HUDEP-2 (cell line): ENCODE results near the gene CDC42BPG.

Experiments used
- DNase-seq, 76 experiments: peaks; one replicate each; lab custom pipeline; 2025; ENCODE audit not compliant: unreplicated experiment in 76 of 76; lab: John Stamatoyannopoulos, UW

The CDC42BPG gene

GRCh38 chr11:64880240-64881001, 36.0 kb upstream of the CDC42BPG start:
- no peak for DNase-seq

DNA sequence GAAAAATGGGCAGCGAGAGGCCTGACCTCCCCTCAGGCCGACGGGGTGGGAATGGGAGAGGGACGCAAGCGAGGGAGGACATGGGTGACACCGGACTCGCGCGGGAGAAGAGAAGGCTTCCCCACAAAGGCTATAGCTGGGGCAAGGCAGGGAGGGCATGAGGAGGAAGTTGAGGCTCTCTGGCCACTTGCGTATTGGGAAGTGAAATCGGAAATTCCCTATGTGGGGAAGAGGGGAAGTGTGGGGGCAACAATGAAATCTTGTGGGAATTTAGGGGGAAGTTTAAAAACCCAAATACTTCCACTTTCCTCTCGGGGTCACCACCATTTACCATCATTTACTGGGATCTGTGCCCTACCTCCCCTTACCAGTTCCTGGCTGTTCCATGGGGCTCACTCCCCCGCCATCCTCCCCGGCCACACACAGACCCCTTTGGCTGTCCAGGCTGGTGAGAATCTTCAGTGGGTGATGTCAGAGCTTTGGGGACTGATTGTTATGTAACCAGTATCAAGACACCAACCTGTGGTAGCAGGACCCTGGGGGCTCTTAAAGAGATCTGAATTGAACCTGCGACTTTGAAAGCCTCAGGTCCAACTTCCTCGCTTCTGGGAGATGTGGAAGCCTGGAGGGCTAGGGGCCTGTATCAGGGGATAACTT, 34.9 kb upstream of the CDC42BPG start:
- DNase-seq: no peak

DNA sequence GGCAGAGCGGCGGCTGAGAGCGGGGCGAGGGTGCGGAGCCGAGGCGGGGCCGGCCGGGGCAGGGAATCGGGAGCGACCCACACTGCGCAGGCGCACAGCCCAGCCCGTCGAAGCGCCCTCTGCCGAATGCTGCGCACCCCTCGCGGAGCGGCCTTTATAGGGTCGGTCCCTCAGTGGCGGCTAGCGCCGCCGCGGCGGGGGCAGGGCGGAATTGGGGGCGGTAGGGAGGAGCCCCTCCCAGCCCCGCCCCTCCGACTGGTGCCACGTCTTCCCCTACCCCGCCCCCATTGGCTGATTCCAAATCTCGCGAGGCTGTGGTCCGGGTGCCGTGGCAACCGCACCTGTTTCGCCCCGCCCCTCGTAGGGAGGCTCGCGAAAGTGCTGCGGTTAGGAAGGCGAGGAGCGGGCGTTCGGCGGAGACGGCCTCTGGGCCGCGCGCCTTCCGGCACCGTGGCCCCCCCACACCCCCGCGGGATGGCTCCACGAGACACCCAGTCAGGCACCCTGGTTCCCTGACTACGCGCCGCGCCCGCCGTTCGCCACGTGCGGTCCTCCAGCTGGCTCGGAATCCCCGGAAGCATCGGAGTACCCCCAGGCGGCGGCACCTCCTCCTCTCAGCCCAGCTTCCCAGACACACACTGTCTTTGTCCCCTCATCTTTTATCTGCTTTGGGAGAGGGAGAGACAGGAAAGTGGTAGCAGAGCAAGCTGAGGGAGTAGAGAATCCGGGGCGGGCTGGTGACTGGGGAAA, 34.2 kb upstream of the CDC42BPG start, which contains the start of gene EHD1:
Gene EHD1, minus strand, starts transcription at position 128 of the 750 bp plus-strand sequence. CDS start 157 bp downstream, outside the sequence.
- DNase-seq: peak in 75 of 76 experiments; percentile 58 to 99 (median 98)

DNA sequence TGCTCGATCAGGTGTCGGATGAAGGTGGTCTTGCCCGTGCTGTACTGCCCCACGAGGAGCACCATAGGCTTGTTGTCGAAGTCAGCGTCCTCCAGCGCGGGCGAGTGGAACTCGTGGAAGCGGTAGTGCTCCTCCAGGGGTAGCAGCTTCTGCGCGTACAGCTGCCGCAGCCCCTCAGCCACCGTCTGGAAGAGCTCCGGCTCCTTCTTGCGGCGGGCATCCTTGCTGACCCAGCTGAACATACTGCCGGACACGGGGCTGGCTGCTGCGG, 33.7 kb upstream of the CDC42BPG start:
- DNase-seq: peak in 6 of 76 experiments; percentile 42 to 61 (median 54)

DNA sequence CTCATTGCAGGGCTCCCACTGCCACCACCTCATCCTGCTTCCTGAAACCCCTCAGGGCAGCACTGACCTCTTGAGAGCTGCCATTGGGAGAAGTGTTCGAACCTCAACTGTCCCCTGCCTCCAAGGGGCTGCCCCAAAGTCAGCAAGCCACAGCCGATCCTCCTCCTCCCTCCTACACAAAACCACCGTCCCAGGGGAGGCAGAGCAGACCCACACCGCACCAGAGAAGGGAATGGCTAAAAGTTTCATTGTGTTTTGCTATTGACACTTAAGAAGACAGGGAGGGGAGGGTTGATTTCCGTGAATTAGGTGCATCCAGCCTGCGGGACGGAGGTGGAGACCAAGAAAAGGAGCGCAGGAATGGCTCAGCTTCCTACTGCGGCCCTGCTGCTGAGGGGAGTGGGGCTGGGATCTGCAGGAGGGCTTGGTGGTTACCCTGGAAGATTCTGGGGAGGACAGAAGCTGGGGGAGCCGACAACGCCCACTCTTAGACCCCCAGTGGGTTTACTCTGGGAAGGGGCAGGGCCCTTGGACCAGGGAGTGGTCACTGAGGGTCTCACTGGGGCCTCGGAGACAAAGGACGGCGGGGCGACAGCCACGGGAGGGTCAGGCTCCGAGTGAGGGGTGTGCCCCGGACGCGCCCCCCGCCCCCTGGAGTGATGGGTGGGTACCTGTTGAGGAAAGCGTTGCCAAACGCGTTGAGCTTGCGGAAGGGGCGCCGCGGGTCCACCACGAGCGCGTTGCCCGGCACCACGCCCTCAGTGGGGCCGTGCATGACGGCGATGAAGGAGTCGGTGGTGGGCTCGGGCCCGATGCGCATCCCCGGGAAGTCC, 33.2 kb upstream of the CDC42BPG start:
- DNase-seq: no peak

GRCh38 chr11:64876835-64877341, 32.4 kb upstream of the CDC42BPG start:
- no peak for DNase-seq

- DNase-seq: no peak
Measured at GRCh38 chr11:64876229-64876750, 31.8 kb upstream of the CDC42BPG start.

GRCh38 chr11:64875369-64876228, 31.1 kb upstream of the CDC42BPG start:
- no peak for DNase-seq

GRCh38 chr11:64874308-64875240, 30.1 kb upstream of the CDC42BPG start:
- DNase-seq: no peak

DNA sequence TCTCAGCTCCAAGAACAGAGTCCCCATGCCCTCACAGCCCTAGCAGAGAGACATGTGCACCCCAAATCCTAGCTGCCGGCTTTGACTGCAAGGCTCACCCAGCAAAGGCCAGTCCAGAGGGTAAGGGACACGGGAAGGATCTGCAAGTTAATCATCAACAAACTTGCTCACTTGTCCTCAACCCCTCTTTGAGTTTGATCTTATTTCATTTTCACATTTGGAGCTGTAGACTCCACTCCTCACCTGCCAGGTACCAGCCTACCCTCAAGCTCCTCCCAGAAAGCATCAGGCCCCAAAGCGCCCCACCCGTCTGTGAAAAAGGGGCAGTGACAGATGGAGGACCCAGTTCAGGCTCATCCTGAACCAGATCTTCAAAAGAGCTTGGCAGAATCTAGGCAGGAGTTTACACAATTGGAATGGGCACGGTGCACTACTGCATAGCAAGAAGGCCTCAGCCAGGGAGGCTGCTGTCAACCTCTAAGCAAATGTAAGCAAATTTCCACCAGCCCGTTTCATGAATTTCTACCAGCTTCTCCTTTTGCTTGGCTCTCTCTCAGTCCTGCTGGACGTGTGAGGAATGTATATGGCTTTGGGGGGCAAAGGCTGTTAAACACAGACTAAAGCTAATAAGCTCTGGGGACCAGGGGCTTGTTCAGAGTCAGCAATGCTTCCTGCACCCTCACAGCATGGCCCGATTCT, 28.5 kb upstream of the CDC42BPG start:
- DNase-seq: no peak

GRCh38 chr11:64871492-64871891, 27.0 kb upstream of the CDC42BPG start:
- no peak for DNase-seq

GRCh38 chr11:64870893-64871466, 26.5 kb upstream of the CDC42BPG start:
- DNase-seq: no peak

DNA sequence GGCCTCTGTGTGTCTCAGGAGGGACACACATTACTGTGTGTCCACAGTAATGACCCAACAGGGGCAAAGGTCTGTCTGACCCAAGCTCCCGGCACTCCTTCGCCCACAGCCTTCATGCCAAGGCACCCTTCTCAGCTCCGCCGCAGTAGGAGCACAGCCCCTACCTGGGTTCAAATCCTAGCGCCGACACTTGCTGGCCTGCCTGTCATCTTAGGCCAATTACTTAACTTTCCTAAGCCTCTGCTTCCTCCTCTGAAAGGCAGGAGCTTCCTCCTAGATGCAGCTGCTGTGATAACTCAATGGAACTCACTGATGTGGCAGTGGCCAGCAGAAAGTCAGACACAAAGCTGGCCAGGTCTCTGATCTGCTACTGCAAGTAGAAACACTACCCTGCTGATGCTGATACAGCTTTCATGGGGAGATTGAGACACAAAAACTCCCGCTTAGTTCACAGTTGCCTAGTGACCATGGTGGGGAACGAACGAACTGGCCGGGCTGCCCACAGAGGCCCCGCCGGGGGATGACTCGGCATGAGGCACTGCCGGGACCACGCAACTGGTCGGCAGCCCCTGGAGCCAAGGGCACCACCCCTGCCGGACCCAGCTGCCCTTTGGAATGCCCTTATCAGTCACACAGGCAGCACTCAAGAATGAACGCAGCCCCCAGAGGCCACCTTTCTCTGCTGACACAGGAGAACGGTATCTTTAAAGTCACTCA, 25.9 kb upstream of the CDC42BPG start:
- peak in 31 of 76 experiments; percentile 9 to 67 (median 28) for DNase-seq

DNA sequence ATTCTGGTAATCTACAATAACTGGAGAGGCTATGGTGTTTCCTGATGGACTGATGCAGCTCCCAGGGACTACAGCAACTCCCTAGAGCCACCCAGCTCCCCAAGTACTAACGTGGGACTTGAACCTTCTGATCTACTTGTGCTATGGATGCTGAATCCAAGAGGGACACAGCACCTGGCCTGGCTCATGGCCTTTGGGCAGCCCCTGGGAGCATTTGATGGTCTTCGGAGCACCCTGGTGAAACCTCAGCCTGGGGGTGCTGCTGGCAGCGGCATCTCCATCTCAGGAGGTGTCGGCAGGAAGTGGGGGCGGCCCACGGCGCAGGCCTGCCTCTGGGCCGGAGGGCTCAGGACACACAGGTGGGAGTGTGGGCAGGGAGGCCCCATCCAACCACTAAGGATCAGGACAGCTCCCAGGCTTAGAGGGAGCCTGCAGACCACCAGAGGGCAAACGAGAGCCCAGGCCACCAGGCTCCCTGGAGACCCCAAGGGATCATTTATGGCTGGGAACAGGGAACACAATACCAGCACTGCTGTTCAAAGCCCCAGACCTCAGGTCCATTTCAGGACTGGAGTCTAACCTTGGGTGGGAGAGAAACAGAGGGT, 25.2 kb upstream of the CDC42BPG start:
- DNase-seq: no peak

- no peak for DNase-seq
Measured at GRCh38 chr11:64868904-64869570, 24.6 kb upstream of the CDC42BPG start.
